ENCODE results near the gene ADAMTS9. TPM values are rescaled to one million over a fixed set of nuclear protein-coding genes. Genes with fewer than 3 reads are reported as not detected.

ADAMTS9 gene
- total and polyA plus RNA-seq, 10 of the 15 experiments (the other 5 are each of a cell fraction or from before 2014, with no cell fraction given): 0.08 TPM; not detected in 9

DNA sequence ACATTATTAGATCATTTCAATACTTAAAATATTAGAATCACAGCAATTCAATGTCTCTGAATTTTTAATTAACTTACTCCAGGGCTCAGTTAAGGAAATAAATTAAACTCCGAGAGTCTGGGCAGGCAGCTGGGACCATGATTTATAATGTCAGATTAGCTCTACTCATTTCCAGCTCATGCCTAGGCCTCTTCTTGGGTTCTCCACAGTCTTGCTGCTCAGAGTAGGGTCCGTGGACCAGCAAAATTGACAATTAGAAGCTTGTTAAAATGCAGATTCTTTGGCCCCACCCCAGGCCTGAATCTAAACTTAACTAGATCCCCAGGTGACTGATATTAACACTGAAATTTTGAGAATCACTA lies 28.2 kb downstream of the ADAMTS9 start:
- Histone ChIP-seq H3K9me3 (replicated peaks; ENCODE audit: control insufficient read depth, insufficient read depth, low read length) (no peaks in the 10 kb centered on the region), H3K36me3 (ENCODE audit: control insufficient read depth in 2 of 2, insufficient read depth in 2 of 2, low read length in 1 of 2) (no peaks in the 10 kb centered on the region), H2AFZ (ENCODE audit: control insufficient read depth, low read depth, low read length) (no peak overlapping the region), H3K9ac (ENCODE audit: control insufficient read depth, insufficient read depth, low read length) (no peak overlapping the region), H3K27me3 (replicated peaks in 1 of 2; ENCODE audit: control insufficient read depth in 2 of 2, insufficient read depth in 2 of 2, low read length in 1 of 2) (no peaks in the 10 kb centered on the region), H3K4me1 (ENCODE audit: control insufficient read depth, insufficient read depth, low read length) (no peaks in the 10 kb centered on the region), H4K20me1 (ENCODE audit: control insufficient read depth, insufficient read depth) (no peaks in the 10 kb centered on the region), H3K4me3 (no peak overlapping the region), H3K27ac (ENCODE audit: control insufficient read depth, insufficient read depth) (no peak overlapping the region), H3K4me2 (ENCODE audit: control insufficient read depth, insufficient read depth) (no peak overlapping the region), H3K79me2 (ENCODE audit: control insufficient read depth, insufficient read depth, low read length) (no peaks in the 10 kb centered on the region)
- in situ Hi-C loops (cut with MboI) (no loop called here), intact Hi-C loops (cut with micrococcal nuclease; ENCODE audit: unreplicated experiment) (no loop called here)
- ChIA-PET CTCF (no interaction called here), RAD21 (ENCODE audit: unreplicated experiment) (interaction anchor here (0.5 kb wide), 1 partner anchor 1009 kb away, joined by 4 read pairs; no protein-coding TSS in a partner anchor), SMC1A (ENCODE audit: uncharacterized antibody, unreplicated experiment) (no interaction called here), POLR2A (no interaction called here)
- TF ChIP-seq BACH1 (IDR thresholded peaks at IDR 0.05; ENCODE audit: borderline replicate concordance) (no peak), MEF2A (IDR thresholded peaks at IDR 0.05; ENCODE audit: insufficient read depth, low read depth, low read length) (no peak), IKZF2 (IDR thresholded peaks at IDR 0.05) (no peak), CREB1 (IDR thresholded peaks at IDR 0.05; ENCODE audit: low read depth) (no peak), LARP7 (IDR thresholded peaks at IDR 0.05) (no peak), HDAC6 (IDR thresholded peaks at IDR 0.05; ENCODE audit: unreplicated experiment) (no peak), MYC (IDR thresholded peaks at IDR 0.05; ENCODE audit: insufficient read depth, insufficient read length, insufficient replicate concordance, low read length, severe bottlenecking) (no peak), TCF3 (IDR thresholded peaks at IDR 0.05; ENCODE audit: borderline replicate concordance, insufficient read depth, low read depth, low read length) (no peak), EED (IDR thresholded peaks at IDR 0.05; ENCODE audit: low read depth) (no peak), ZSCAN29 (IDR thresholded peaks at IDR 0.05) (no peak), PAX5 (IDR thresholded peaks at IDR 0.05; ENCODE audit: borderline replicate concordance, low read depth, low read length) (no peak), NR2C1 (IDR thresholded peaks at IDR 0.05) (no peak)
- TF ChIP-seq, protein P1, sequence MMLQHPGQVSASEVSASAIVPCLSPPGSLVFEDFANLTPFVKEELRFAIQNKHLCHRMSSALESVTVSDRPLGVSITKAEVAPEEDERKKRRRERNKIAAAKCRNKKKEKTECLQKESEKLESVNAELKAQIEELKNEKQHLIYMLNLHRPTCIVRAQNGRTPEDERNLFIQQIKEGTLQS (IDR thresholded peaks at IDR 0.05; ENCODE audit: borderline replicate concordance, extremely low read depth, low read depth, low read length): no peak
- TF ChIP-seq, protein P2, sequence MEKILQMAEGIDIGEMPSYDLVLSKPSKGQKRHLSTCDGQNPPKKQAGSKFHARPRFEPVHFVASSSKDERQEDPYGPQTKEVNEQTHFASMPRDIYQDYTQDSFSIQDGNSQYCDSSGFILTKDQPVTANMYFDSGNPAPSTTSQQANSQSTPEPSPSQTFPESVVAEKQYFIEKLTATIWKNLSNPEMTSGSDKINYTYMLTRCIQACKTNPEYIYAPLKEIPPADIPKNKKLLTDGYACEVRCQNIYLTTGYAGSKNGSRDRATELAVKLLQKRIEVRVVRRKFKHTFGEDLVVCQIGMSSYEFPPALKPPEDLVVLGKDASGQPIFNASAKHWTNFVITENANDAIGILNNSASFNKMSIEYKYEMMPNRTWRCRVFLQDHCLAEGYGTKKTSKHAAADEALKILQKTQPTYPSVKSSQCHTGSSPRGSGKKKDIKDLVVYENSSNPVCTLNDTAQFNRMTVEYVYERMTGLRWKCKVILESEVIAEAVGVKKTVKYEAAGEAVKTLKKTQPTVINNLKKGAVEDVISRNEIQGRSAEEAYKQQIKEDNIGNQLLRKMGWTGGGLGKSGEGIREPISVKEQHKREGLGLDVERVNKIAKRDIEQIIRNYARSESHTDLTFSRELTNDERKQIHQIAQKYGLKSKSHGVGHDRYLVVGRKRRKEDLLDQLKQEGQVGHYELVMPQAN (conservative IDR thresholded peaks at IDR 0.05): no peak
- TF ChIP-seq, protein P3, sequence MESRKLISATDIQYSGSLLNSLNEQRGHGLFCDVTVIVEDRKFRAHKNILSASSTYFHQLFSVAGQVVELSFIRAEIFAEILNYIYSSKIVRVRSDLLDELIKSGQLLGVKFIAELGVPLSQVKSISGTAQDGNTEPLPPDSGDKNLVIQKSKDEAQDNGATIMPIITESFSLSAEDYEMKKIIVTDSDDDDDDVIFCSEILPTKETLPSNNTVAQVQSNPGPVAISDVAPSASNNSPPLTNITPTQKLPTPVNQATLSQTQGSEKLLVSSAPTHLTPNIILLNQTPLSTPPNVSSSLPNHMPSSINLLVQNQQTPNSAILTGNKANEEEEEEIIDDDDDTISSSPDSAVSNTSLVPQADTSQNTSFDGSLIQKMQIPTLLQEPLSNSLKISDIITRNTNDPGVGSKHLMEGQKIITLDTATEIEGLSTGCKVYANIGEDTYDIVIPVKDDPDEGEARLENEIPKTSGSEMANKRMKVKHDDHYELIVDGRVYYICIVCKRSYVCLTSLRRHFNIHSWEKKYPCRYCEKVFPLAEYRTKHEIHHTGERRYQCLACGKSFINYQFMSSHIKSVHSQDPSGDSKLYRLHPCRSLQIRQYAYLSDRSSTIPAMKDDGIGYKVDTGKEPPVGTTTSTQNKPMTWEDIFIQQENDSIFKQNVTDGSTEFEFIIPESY (IDR thresholded peaks at IDR 0.05): no peak
- FAIRE-seq: no peak
- WGBS (ENCODE audit: insufficient coverage, insufficient replicate concordance, low lambda C conversion rate, missing lambda C conversion rate): 0% methylated on average over 2 of the region's 2 CpGs
- no peak for DNase-seq (ENCODE audit: low read depth, low spot score)
- BruUV-seq (replicated peaks): no TSS peak
- ATAC-seq: no peak
